ENCODE data around the gene BTBD16.

The BTBD16 gene

GRCh38 chr10:122281018-122281626 lies 10.0 kb downstream of the BTBD16 start:
- H3K4me3 ChIP-seq (ENCODE audit: low read depth, low read length) = no peak overlapping the region
- H3K18ac ChIP-seq (ENCODE audit: low read length) = no peak overlapping the region
- no peaks in the 10 kb centered on the region for H3K4me1 ChIP-seq (ENCODE audit: control insufficient read depth in 1 of 2, insufficient read depth in 2 of 2, low read length in 2 of 2)
- no peak overlapping the region for H4K12ac ChIP-seq (ENCODE audit: low read depth, low read length)
- no CpG with 5 or more reads among the region's 7 CpGs for WGBS (ENCODE audit: extremely low coverage, insufficient coverage, insufficient read length)
- H2BK5ac ChIP-seq (ENCODE audit: low read depth, low read length, poor library complexity) = no peak overlapping the region
- H2BK12ac ChIP-seq (ENCODE audit: low read length) = no peak overlapping the region
- H3K9me3 ChIP-seq (ENCODE audit: insufficient read depth, low read depth, low read length) = peaks cover 2% of the 10 kb centered on the region
- no peak overlapping the region for H2AK5ac ChIP-seq (ENCODE audit: low read length)
- no peaks in the 10 kb centered on the region for H3K27me3 ChIP-seq (ENCODE audit: insufficient read depth, low read length)
- H2BK120ac ChIP-seq (ENCODE audit: insufficient read depth, low read length, poor library complexity) = no peak overlapping the region
- DNase-seq = no peak
- H4K91ac ChIP-seq (ENCODE audit: low read depth, low read length) = no peak overlapping the region
- no peak overlapping the region for H2AFZ ChIP-seq (ENCODE audit: insufficient read depth, low read length, poor library complexity)
- no peaks in the 10 kb centered on the region for H3K79me2 ChIP-seq (ENCODE audit: control insufficient read depth, insufficient read depth, low read length, poor library complexity)
- no peak overlapping the region for H3K27ac ChIP-seq (ENCODE audit: low read depth, low read length)
- no peaks in the 10 kb centered on the region for H3K36me3 ChIP-seq (ENCODE audit: control insufficient read depth in 1 of 2, insufficient read depth in 2 of 2, low read length in 2 of 2)
- H3K4me2 ChIP-seq (ENCODE audit: low read length) = no peak overlapping the region
- H3K9ac ChIP-seq (ENCODE audit: low read length) = no peak overlapping the region
- no peaks in the 10 kb centered on the region for H3K79me1 ChIP-seq (ENCODE audit: low read length)
- no peak overlapping the region for H3K4ac ChIP-seq (ENCODE audit: low read depth, low read length)
- no peak overlapping the region for H3K14ac ChIP-seq (ENCODE audit: low read length)
- H3K23ac ChIP-seq (ENCODE audit: low read length) = no peak overlapping the region
- no peak overlapping the region for H4K8ac ChIP-seq (ENCODE audit: low read depth, low read length)

DNA sequence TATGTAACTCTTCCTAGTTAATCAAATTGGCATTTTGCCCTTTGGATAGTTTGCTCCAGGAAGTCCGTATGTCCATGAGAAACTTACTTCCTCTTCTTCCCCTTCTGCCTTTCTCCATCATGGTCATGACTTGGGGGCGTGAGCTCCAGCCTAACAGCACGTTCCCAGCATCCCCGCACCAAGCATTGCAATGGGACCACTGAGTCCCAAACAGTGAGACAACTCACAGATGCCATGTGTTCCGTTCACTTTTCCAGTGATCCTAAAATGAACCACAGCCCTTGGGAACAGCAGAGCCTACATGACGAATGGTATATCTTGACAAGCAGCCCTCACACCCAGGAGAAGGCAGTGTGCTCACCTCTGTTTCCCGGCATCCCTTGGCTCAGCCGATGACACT lies 10.7 kb downstream of the BTBD16 start:
- no peak overlapping the region for H4K8ac ChIP-seq (ENCODE audit: low read depth, low read length)
- no peak overlapping the region for H2BK120ac ChIP-seq (ENCODE audit: insufficient read depth, low read length, poor library complexity)
- H4K91ac ChIP-seq (ENCODE audit: low read depth, low read length) = no peak overlapping the region
- H2AK5ac ChIP-seq (ENCODE audit: low read length) = no peak overlapping the region
- H3K14ac ChIP-seq (ENCODE audit: low read length) = no peak overlapping the region
- H3K79me2 ChIP-seq (ENCODE audit: control insufficient read depth, insufficient read depth, low read length, poor library complexity) = no peaks in the 10 kb centered on the region
- no peak overlapping the region for H4K12ac ChIP-seq (ENCODE audit: low read depth, low read length)
- no peak overlapping the region for H3K4ac ChIP-seq (ENCODE audit: low read depth, low read length)
- peaks cover 2% of the 10 kb centered on the region for H3K9me3 ChIP-seq (ENCODE audit: insufficient read depth, low read depth, low read length)
- no peak overlapping the region for H3K23ac ChIP-seq (ENCODE audit: low read length)
- H3K18ac ChIP-seq (ENCODE audit: low read length) = no peak overlapping the region
- no peak overlapping the region for H3K27ac ChIP-seq (ENCODE audit: low read depth, low read length)
- no peak overlapping the region for H2BK5ac ChIP-seq (ENCODE audit: low read depth, low read length, poor library complexity)
- no peak overlapping the region for H2AFZ ChIP-seq (ENCODE audit: insufficient read depth, low read length, poor library complexity)
- no peak overlapping the region for H3K4me2 ChIP-seq (ENCODE audit: low read length)
- no peaks in the 10 kb centered on the region for H3K36me3 ChIP-seq (ENCODE audit: control insufficient read depth in 1 of 2, insufficient read depth in 2 of 2, low read length in 2 of 2)
- DNase-seq = no peak
- no peak overlapping the region for H3K9ac ChIP-seq (ENCODE audit: low read length)
- no peak overlapping the region for H3K4me3 ChIP-seq (ENCODE audit: low read depth, low read length)
- no peaks in the 10 kb centered on the region for H3K4me1 ChIP-seq (ENCODE audit: control insufficient read depth in 1 of 2, insufficient read depth in 2 of 2, low read length in 2 of 2)
- no peaks in the 10 kb centered on the region for H3K79me1 ChIP-seq (ENCODE audit: low read length)
- H2BK12ac ChIP-seq (ENCODE audit: low read length) = no peak overlapping the region
- WGBS (ENCODE audit: extremely low coverage, insufficient coverage, insufficient read length) = no CpG with 5 or more reads among the region's 8 CpGs
- no peaks in the 10 kb centered on the region for H3K27me3 ChIP-seq (ENCODE audit: insufficient read depth, low read length)

DNA sequence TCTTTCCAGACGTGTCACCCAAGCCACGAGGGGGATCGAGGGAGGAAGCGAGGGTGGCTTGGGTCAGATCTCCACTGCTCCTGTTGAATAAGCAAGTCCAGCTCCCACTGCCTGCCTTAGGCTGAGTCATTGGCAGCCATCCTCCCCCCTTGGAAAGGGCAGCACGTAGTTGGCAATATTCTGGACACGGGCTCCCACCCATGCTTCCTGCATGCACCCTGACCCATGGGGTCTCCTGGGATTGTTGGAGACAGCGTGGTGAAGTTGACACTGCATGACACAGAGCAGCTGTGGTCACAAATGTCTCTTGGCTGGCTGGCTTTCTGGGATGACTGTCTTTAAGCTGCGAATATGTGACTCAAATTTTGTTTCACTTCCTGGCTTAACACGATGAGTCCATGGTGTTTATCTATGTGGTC lies 11.2 kb downstream of the BTBD16 start:
- Histone ChIP-seq H3K18ac (ENCODE audit: low read length) (no peak overlapping the region), H3K79me2 (ENCODE audit: control insufficient read depth, insufficient read depth, low read length, poor library complexity) (no peaks in the 10 kb centered on the region), H3K36me3 (ENCODE audit: control insufficient read depth in 1 of 2, insufficient read depth in 2 of 2, low read length in 2 of 2) (no peaks in the 10 kb centered on the region), H3K27ac (ENCODE audit: low read depth, low read length) (no peak overlapping the region), H4K12ac (ENCODE audit: low read depth, low read length) (no peak overlapping the region), H3K79me1 (ENCODE audit: low read length) (no peaks in the 10 kb centered on the region), H3K4ac (ENCODE audit: low read depth, low read length) (no peak overlapping the region), H3K4me3 (ENCODE audit: low read depth, low read length) (no peak overlapping the region), H2AFZ (ENCODE audit: insufficient read depth, low read length, poor library complexity) (no peak overlapping the region), H3K9me3 (ENCODE audit: insufficient read depth, low read depth, low read length) (peaks cover 2% of the 10 kb centered on the region), H2AK5ac (ENCODE audit: low read length) (no peak overlapping the region), H3K27me3 (ENCODE audit: insufficient read depth, low read length) (no peaks in the 10 kb centered on the region), H2BK120ac (ENCODE audit: insufficient read depth, low read length, poor library complexity) (no peak overlapping the region), H3K4me2 (ENCODE audit: low read length) (no peak overlapping the region), H2BK5ac (ENCODE audit: low read depth, low read length, poor library complexity) (no peak overlapping the region), H4K91ac (ENCODE audit: low read depth, low read length) (no peak overlapping the region), H3K23ac (ENCODE audit: low read length) (no peak overlapping the region), H3K9ac (ENCODE audit: low read length) (no peak overlapping the region), H3K4me1 (ENCODE audit: control insufficient read depth in 1 of 2, insufficient read depth in 2 of 2, low read length in 2 of 2) (no peaks in the 10 kb centered on the region), H3K14ac (ENCODE audit: low read length) (no peak overlapping the region), H2BK12ac (ENCODE audit: low read length) (no peak overlapping the region), H4K8ac (ENCODE audit: low read depth, low read length) (no peak overlapping the region)
- no peak for DNase-seq
- WGBS (ENCODE audit: extremely low coverage, insufficient coverage, insufficient read length) = no CpG with 5 or more reads among the region's 9 CpGs

- Histone ChIP-seq H3K79me2 (ENCODE audit: control insufficient read depth, insufficient read depth, low read length, poor library complexity) (no peaks in the 10 kb centered on the region), H2AK5ac (ENCODE audit: low read length) (no peak overlapping the region), H3K4me1 (ENCODE audit: control insufficient read depth in 1 of 2, insufficient read depth in 2 of 2, low read length in 2 of 2) (no peaks in the 10 kb centered on the region), H3K4me2 (ENCODE audit: low read length) (no peak overlapping the region), H3K4ac (ENCODE audit: low read depth, low read length) (no peak overlapping the region), H3K36me3 (ENCODE audit: control insufficient read depth in 1 of 2, insufficient read depth in 2 of 2, low read length in 2 of 2) (no peaks in the 10 kb centered on the region), H3K9me3 (ENCODE audit: insufficient read depth, low read depth, low read length) (peaks cover under 1% of the 10 kb centered on the region), H2BK12ac (ENCODE audit: low read length) (no peak overlapping the region), H3K14ac (ENCODE audit: low read length) (no peak overlapping the region), H4K91ac (ENCODE audit: low read depth, low read length) (no peak overlapping the region), H3K79me1 (ENCODE audit: low read length) (no peaks in the 10 kb centered on the region), H4K8ac (ENCODE audit: low read depth, low read length) (no peak overlapping the region), H3K9ac (ENCODE audit: low read length) (no peak overlapping the region), H3K27me3 (ENCODE audit: insufficient read depth, low read length) (no peaks in the 10 kb centered on the region), H3K23ac (ENCODE audit: low read length) (no peak overlapping the region), H4K12ac (ENCODE audit: low read depth, low read length) (no peak overlapping the region), H3K27ac (ENCODE audit: low read depth, low read length) (no peak overlapping the region), H2BK5ac (ENCODE audit: low read depth, low read length, poor library complexity) (no peak overlapping the region), H3K4me3 (ENCODE audit: low read depth, low read length) (no peak overlapping the region), H2AFZ (ENCODE audit: insufficient read depth, low read length, poor library complexity) (no peak overlapping the region), H2BK120ac (ENCODE audit: insufficient read depth, low read length, poor library complexity) (no peak overlapping the region), H3K18ac (ENCODE audit: low read length) (no peak overlapping the region)
- WGBS (ENCODE audit: extremely low coverage, insufficient coverage, insufficient read length) = no CpG with 5 or more reads among the region's 7 CpGs
- no peak for DNase-seq
Measured at GRCh38 chr10:122282909-122283308, 11.8 kb downstream of the BTBD16 start.

Measured in trophoblast cell (in vitro differentiated cells and primary cell).